GM12878 (cell line): ENCODE measurements around the gene FAM216A. TPM values are rescaled to one million over a fixed set of nuclear protein-coding genes. Genes with fewer than 3 reads are reported as not detected.

ENCODE experiments used
- BACH1 ChIP-seq: fragments of 450-650 bp; IDR thresholded peaks from 2 replicates; pipeline ENCODE4 v1.6.1; 2017; ENCODE audit warnings: mild to moderate bottlenecking, borderline replicate concordance
- CBFB ChIP-seq: IDR thresholded peaks from 2 replicates; pipeline ENCODE4 v1.6.1; 2016; ENCODE audit warnings: antibody characterized with exemption, low read depth
- CEBPB ChIP-seq, 2 experiments: fragments of 150-350 bp in 1 of 2; IDR thresholded peaks; 2 replicates each; pipeline ENCODE4 v1.6.1; 2012 to 2014; ENCODE audit warnings: low read depth in 2 of 2, low read length in 2 of 2, borderline replicate concordance in 1 of 2, inconsistent platforms in 1 of 2
- CHD1 ChIP-seq: IDR thresholded peaks from 2 replicates; pipeline ENCODE4 v1.6.1; 2012; ENCODE audit warnings: low read depth, low read length, improper control_type of control experiment
- CHD4 ChIP-seq: fragments of 200-600 bp; sonication (generic); IDR thresholded peaks from 2 replicates; pipeline ENCODE4 v1.6.1; 2016; ENCODE audit warnings: mild to moderate bottlenecking
- ESRRA ChIP-seq: IDR thresholded peaks from 2 replicates; pipeline ENCODE4 v1.6.1; 2012; ENCODE audit warnings: mild to moderate bottlenecking, low read length, improper control_type of control experiment
- HCFC1 ChIP-seq: fragments of 150-350 bp; IDR thresholded peaks from 2 replicates; pipeline ENCODE4 v1.6.1; 2014; ENCODE audit warnings: low read length
- MYC ChIP-seq: IDR thresholded peaks from 2 replicates; pipeline ENCODE4 v1.6.1; 2011; ENCODE audit warnings: mild to moderate bottlenecking, low read length, moderate library complexity, inconsistent platforms; ENCODE audit not compliant: insufficient read depth, insufficient replicate concordance, insufficient read length, severe bottlenecking
- NFIC ChIP-seq: IDR thresholded peaks from 2 replicates; pipeline ENCODE4 v1.6.1; 2012; ENCODE audit warnings: low read depth, mild to moderate bottlenecking, inconsistent platforms, low read length, moderate library complexity
- NR2F1 ChIP-seq: fragments of 450-650 bp; conservative IDR thresholded peaks from 2 replicates; pipeline ENCODE4 v1.6.1; 2017; ENCODE audit warnings: mild to moderate bottlenecking
- POU2F2 ChIP-seq: IDR thresholded peaks from 3 replicates; pipeline ENCODE4 v1.6.1; 2011; ENCODE audit warnings: low read depth, mild to moderate bottlenecking, low read length, borderline replicate concordance
- RAD21 ChIP-seq: IDR thresholded peaks from 2 replicates; pipeline ENCODE4 v1.6.1; 2011; ENCODE audit warnings: mild to moderate bottlenecking, low read depth, low read length, moderate library complexity; ENCODE audit not compliant: insufficient read depth
- RELA ChIP-seq: fragments of 450-650 bp; IDR thresholded peaks from 2 replicates; pipeline ENCODE4 v1.8.0; 2014; ENCODE audit warnings: borderline replicate concordance; ENCODE audit not compliant: partially characterized antibody
- SIN3A ChIP-seq: IDR thresholded peaks from 2 replicates; pipeline ENCODE4 v1.6.1; 2012; ENCODE audit warnings: low read depth, low read length, improper control_type of control experiment
- SMAD1 ChIP-seq: fragments of 450-650 bp; IDR thresholded peaks from 2 replicates; pipeline ENCODE4 v1.6.1; 2018; ENCODE audit warnings: mild to moderate bottlenecking, low read depth; ENCODE audit not compliant: partially characterized antibody
- SMC3 ChIP-seq: IDR thresholded peaks from 2 replicates; pipeline ENCODE4 v1.6.1; 2011; ENCODE audit warnings: low read length, improper control_type of control experiment, borderline replicate concordance
- YY1 ChIP-seq: IDR thresholded peaks from 2 replicates; pipeline ENCODE4 v1.6.1; 2011; ENCODE audit warnings: low read depth, mild to moderate bottlenecking, low read length
- ZNF207 ChIP-seq: fragments of 450-650 bp; IDR thresholded peaks from 2 replicates; pipeline ENCODE4 v1.6.1; 2014; ENCODE audit warnings: antibody characterized with exemption, mild to moderate bottlenecking, borderline replicate concordance
- ZNF274 ChIP-seq: IDR thresholded peaks from one replicate; pipeline ENCODE4 v1.8.0; 2011; ENCODE audit not compliant: insufficient read length, insufficient read depth
- ZNF622 ChIP-seq: fragments of 450-650 bp; IDR thresholded peaks from 2 replicates; pipeline ENCODE4 v1.6.1; 2017; ENCODE audit warnings: mild to moderate bottlenecking, inconsistent platforms
- polyA plus RNA-seq, 11 experiments: library from polyadenylated mRNA; depleted of rRNA in 4 of 11; unstranded in 6 of 11; stranded (reverse) in 5 of 11; fragments of >200 nt; fragmentation: Nextera tagmentation in 4 of 11; fragmentation: Illumina TruSeq in 1 of 11; extraction: Ambion mirVana in 4 of 11; extraction: Trizol in 1 of 11; gene quantifications; 1 replicate in 1 of 11; 2 replicates in 10 of 11; pipeline versions ENCODE4 v1.2.1 to v1.2.3, GENCODE V29; 2011 to 2016; ENCODE audit warnings: inconsistent platforms in 2 of 11, missing spikeins in 2 of 11, low read depth in 1 of 11
- total RNA-seq, 4 experiments: library from RNA; depleted of rRNA in 3 of 4; stranded (reverse); fragments of >200 nt in 3 of 4; fragmentation: Illumina TruSeq in 1 of 4; extraction: Trizol in 1 of 4; gene quantifications; 2 replicates each; pipeline versions ENCODE4 v1.2.1 to v1.2.3, GENCODE V29; 2013 to 2021
- TF ChIP-seq, protein P1 (sequence below): fragments of 450-650 bp; IDR thresholded peaks from 2 replicates; pipeline ENCODE4 v1.6.1; 2017; ENCODE audit warnings: mild to moderate bottlenecking, moderate library complexity
- TF ChIP-seq, protein P2 (sequence below): IDR thresholded peaks from 2 replicates; pipeline ENCODE4 v1.6.1; 2012; ENCODE audit warnings: low read length, inconsistent platforms
- TF ChIP-seq, protein P3 (sequence below): fragments of 450-650 bp; IDR thresholded peaks from 2 replicates; pipeline ENCODE4 v1.6.1; 2017; ENCODE audit warnings: antibody characterized with exemption, mild to moderate bottlenecking, moderate library complexity

FAM216A gene
- total and polyA plus RNA-seq, 10 of the 15 experiments (the other 5 are each of a cell fraction or from before 2014, with no cell fraction given): 15.0 to 48.3 (median 35.0) TPM

DNA sequence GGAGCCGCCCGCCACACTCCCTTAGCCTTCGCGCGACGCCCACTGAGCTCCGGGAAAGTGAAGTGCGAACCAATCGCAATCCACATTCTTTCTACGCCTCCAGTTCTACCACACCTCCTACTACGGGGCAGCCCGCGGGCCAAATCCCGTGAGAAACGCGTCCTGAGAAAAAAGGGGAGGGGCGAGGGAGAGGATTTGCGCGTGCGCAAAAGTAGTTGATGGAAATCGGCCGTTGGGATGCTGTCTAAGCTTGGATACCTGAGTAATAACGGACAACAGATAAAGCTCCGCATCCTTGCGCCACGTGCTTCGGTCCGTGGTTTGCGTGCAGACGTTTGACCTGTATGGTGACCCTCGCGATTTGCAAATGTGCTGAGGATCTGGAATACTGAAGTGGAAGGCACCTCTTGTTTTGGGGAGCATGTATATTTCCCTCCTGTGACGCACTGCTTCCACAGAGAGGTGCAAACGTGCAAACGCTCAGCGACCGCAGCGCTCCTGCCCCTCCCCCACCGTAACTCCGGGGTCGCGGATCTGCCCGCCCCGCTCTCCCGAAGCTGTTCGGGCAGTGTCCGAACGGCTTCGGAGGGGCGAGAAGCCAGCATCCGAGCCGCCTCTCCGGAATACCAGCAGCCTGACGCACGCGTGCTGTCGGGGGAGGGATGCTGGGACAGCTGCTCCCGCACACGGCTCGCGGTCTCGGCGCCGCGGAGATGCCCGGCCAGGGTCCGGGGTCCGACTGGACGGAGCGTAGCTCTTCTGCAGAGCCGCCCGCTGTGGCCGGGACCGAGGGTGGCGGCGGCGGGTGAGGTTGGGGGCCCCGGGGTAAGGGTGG, at the start of gene FAM216A, which contains the start of gene GPN3 (continued):
- TF ChIP-seq, protein P1, sequence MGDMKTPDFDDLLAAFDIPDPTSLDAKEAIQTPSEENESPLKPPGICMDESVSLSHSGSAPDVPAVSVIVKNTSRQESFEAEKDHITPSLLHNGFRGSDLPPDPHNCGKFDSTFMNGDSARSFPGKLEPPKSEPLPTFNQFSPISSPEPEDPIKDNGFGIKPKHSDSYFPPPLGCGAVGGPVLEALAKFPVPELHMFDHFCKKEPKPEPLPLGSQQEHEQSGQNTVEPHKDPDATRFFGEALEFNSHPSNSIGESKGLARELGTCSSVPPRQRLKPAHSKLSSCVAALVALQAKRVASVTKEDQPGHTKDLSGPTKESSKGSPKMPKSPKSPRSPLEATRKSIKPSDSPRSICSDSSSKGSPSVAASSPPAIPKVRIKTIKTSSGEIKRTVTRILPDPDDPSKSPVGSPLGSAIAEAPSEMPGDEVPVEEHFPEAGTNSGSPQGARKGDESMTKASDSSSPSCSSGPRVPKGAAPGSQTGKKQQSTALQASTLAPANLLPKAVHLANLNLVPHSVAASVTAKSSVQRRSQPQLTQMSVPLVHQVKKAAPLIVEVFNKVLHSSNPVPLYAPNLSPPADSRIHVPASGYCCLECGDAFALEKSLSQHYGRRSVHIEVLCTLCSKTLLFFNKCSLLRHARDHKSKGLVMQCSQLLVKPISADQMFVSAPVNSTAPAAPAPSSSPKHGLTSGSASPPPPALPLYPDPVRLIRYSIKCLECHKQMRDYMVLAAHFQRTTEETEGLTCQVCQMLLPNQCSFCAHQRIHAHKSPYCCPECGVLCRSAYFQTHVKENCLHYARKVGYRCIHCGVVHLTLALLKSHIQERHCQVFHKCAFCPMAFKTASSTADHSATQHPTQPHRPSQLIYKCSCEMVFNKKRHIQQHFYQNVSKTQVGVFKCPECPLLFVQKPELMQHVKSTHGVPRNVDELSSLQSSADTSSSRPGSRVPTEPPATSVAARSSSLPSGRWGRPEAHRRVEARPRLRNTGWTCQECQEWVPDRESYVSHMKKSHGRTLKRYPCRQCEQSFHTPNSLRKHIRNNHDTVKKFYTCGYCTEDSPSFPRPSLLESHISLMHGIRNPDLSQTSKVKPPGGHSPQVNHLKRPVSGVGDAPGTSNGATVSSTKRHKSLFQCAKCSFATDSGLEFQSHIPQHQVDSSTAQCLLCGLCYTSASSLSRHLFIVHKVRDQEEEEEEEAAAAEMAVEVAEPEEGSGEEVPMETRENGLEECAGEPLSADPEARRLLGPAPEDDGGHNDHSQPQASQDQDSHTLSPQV: no peak
- no peak for TF ChIP-seq ESRRA
- TF ChIP-seq, protein P2, sequence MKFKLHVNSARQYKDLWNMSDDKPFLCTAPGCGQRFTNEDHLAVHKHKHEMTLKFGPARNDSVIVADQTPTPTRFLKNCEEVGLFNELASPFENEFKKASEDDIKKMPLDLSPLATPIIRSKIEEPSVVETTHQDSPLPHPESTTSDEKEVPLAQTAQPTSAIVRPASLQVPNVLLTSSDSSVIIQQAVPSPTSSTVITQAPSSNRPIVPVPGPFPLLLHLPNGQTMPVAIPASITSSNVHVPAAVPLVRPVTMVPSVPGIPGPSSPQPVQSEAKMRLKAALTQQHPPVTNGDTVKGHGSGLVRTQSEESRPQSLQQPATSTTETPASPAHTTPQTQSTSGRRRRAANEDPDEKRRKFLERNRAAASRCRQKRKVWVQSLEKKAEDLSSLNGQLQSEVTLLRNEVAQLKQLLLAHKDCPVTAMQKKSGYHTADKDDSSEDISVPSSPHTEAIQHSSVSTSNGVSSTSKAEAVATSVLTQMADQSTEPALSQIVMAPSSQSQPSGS: no peak; the same call in 1 of the 2 replicates
- TF ChIP-seq, protein P3, sequence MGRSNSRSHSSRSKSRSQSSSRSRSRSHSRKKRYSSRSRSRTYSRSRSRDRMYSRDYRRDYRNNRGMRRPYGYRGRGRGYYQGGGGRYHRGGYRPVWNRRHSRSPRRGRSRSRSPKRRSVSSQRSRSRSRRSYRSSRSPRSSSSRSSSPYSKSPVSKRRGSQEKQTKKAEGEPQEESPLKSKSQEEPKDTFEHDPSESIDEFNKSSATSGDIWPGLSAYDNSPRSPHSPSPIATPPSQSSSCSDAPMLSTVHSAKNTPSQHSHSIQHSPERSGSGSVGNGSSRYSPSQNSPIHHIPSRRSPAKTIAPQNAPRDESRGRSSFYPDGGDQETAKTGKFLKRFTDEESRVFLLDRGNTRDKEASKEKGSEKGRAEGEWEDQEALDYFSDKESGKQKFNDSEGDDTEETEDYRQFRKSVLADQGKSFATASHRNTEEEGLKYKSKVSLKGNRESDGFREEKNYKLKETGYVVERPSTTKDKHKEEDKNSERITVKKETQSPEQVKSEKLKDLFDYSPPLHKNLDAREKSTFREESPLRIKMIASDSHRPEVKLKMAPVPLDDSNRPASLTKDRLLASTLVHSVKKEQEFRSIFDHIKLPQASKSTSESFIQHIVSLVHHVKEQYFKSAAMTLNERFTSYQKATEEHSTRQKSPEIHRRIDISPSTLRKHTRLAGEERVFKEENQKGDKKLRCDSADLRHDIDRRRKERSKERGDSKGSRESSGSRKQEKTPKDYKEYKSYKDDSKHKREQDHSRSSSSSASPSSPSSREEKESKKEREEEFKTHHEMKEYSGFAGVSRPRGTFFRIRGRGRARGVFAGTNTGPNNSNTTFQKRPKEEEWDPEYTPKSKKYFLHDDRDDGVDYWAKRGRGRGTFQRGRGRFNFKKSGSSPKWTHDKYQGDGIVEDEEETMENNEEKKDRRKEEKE: no peak
- peak; percentile 76 for TF ChIP-seq CBFB
- peak; percentile 93 for TF ChIP-seq NR2F1
- TF ChIP-seq BACH1: no peak
- peak; percentile 61 for TF ChIP-seq YY1
- no peak for TF ChIP-seq CEBPB (IDR thresholded peaks at IDR 0.05; ENCODE audit: borderline replicate concordance in 1 of 2, low read depth in 2 of 2, low read length in 2 of 2)
- peak; percentile 37 for TF ChIP-seq SMAD1
- TF ChIP-seq NFIC: no peak; the same call in 1 of the 2 replicates
- TF ChIP-seq ZNF622: no peak
- no peak; the same call in 1 of the 2 replicates for TF ChIP-seq ZNF207
- no peak for TF ChIP-seq ZNF274
- no peak for TF ChIP-seq CHD4
- no peak for TF ChIP-seq RAD21
- TF ChIP-seq RELA: peak; percentile 46
- TF ChIP-seq MYC: no peak
- TF ChIP-seq SIN3A: peak; percentile 84; the same call in 1 of the 2 replicates
- no peak for TF ChIP-seq SMC3
- TF ChIP-seq CHD1: no peak
- peak; percentile 56; the same call in 1 of the 2 replicates for TF ChIP-seq HCFC1
- peak; percentile 19; the same call in 1 of the 3 replicates for TF ChIP-seq POU2F2
